SU-DHL-6 (cell line): ENCODE data around the gene NAPB.

Experiments
- H2AFZ ChIP-seq: fragments of 200-600 bp; sonication (generic); 2 replicates; pipeline ENCODE4 v1.6.1; 2014; ENCODE audit warnings: low read depth, mild to moderate bottlenecking, moderate library complexity, mixed read lengths, antibody characterized with exemption, low read length; ENCODE audit not compliant: severe bottlenecking
- H3F3A ChIP-seq: fragments of 200-600 bp; shearing (Covaris generic); 2 replicates; pipeline ENCODE4 v1.6.0; 2016; ENCODE audit warnings: antibody characterized with exemption, mild to moderate bottlenecking; ENCODE audit not compliant: insufficient read depth
- H3K27ac ChIP-seq: fragments of 200-600 bp; sonication (generic); 2 replicates; pipeline ENCODE4 v1.5.1; 2016; ENCODE audit warnings: low read depth, mild to moderate bottlenecking, low read length, moderate library complexity, mixed read lengths
- H3K27me3 ChIP-seq: fragments of 200-600 bp; sonication (generic), shearing (Covaris generic); 2 replicates; pipeline ENCODE4 v1.6.0; 2014; ENCODE audit warnings: mild to moderate bottlenecking, low read length
- H3K36me3 ChIP-seq: fragments of 200-600 bp; sonication (generic); 2 replicates; pipeline ENCODE4 v1.6.1; 2014; ENCODE audit warnings: mild to moderate bottlenecking, low read length, mixed read lengths
- H3K4me2 ChIP-seq: fragments of 300-600, 200-600 bp; shearing (Covaris generic), sonication (generic); 2 replicates; pipeline ENCODE4 v1.6.0; 2014; ENCODE audit warnings: low read length, low read depth, mild to moderate bottlenecking; ENCODE audit not compliant: poor library complexity, severe bottlenecking
- H3K4me3 ChIP-seq: fragments of 200-600 bp; sonication (generic); 2 replicates; pipeline ENCODE4 v1.5.1; 2014; ENCODE audit warnings: antibody characterized with exemption, low read length, mild to moderate bottlenecking, mixed read lengths; ENCODE audit not compliant: insufficient read depth, poor library complexity, severe bottlenecking
- H3K79me2 ChIP-seq: fragments of 200-600 bp; sonication (generic); 2 replicates; pipeline ENCODE4 v1.6.1; 2014; ENCODE audit warnings: mild to moderate bottlenecking, low read length, moderate library complexity; ENCODE audit not compliant: insufficient read depth
- H3K9ac ChIP-seq: fragments of 200-600 bp; sonication (generic); 2 replicates; pipeline ENCODE4 v1.7.0; 2014; ENCODE audit warnings: mild to moderate bottlenecking, low read length
- H3K9me2 ChIP-seq: fragments of 200-600 bp; sonication (generic); replicated peaks from 2 replicates; pipeline ENCODE4 v1.6.1; 2014; ENCODE audit warnings: low read length; ENCODE audit not compliant: insufficient read depth
- H3K9me3 ChIP-seq: fragments of 200-600 bp; sonication (generic); 2 replicates; pipeline ENCODE4 v1.6.1; 2014; ENCODE audit warnings: low read length, mixed read lengths; ENCODE audit not compliant: insufficient read depth
- H4K20me1 ChIP-seq: fragments of 200-600 bp; sonication (generic); 2 replicates; pipeline ENCODE4 v1.6.1; 2014; ENCODE audit warnings: low read depth, mild to moderate bottlenecking, antibody characterized with exemption, low read length, moderate library complexity, mixed read lengths
- CTCF ChIP-seq: fragments of 200-600 bp; sonication (generic); IDR thresholded peaks from one replicate; pipeline ENCODE4 v1.5.1; 2017; ENCODE audit warnings: antibody characterized with exemption, mild to moderate bottlenecking, low read length, moderate library complexity; ENCODE audit not compliant: insufficient read depth, poor library complexity, severe bottlenecking
- EZH2phosphoT487 ChIP-seq: fragments of 200-600 bp; sonication (generic), shearing (Covaris generic); conservative IDR thresholded peaks from 2 replicates; pipeline ENCODE4 v1.6.1; 2018; ENCODE audit warnings: mild to moderate bottlenecking, antibody characterized with exemption, low read length, moderate library complexity, mixed read lengths

Gene NAPB

GRCh38 chr20:23387118-23387443, 34.2 kb downstream of the NAPB start:
- Histone ChIP-seq H2AFZ (no peak overlapping the region), H3K4me3 (no peak overlapping the region), H3K27ac (no peak overlapping the region), H3K4me2 (no peak overlapping the region), H3K79me2 (no peaks in the 10 kb centered on the region), H3F3A (peaks cover 6% of the 10 kb centered on the region; the same call in 1 of the 2 replicates), H3K27me3 (no peaks in the 10 kb centered on the region), H3K9me2 (no peaks in the 10 kb centered on the region), H3K36me3 (peaks cover 11% of the 10 kb centered on the region; the same call in 1 of the 2 replicates), H4K20me1 (no peaks in the 10 kb centered on the region), H3K9me3 (no peaks in the 10 kb centered on the region), H3K9ac (no peak overlapping the region)
- TF ChIP-seq CTCF = no peak
- TF ChIP-seq EZH2phosphoT487 = no peak

DNA sequence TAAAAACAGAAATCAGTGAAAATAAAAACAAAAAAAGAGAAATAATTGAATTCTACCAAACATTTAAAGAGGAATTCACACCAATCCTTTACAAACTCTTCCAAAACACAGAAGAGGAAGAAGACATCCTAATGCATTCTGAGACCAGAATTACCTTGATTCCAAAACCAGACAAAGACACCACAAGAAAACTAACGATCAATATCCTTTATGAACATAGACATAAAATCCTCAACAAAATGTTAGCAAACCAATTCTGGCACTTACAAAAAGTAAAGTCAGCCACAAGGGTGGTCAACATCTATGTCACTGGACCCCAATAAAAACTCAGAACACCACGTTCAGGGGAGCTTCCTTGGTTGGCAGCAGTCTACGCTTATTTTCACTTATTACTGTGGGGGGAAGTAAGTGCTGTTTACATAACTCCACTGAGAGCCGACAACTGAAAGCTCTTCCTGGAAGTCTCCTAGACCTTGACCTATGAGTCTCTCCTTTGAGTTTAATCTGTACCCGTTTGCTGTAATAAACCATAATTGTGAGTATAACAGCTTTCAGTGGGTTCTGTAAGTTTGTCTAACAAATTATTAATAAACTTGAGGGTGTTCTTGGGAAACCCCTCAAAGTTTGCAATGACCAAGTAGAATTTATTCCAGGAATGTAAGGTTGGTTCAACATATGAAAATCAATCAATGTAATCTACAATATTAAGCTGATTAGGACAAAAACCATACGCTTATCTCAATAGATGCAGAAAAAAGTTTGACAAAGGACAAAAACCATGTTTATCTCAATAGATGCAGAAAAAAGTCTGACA, 34.8 kb downstream of the NAPB start:
- Histone ChIP-seq H3K9ac (no peak overlapping the region), H3K9me3 (no peaks in the 10 kb centered on the region), H3K4me2 (no peak overlapping the region), H2AFZ (no peak overlapping the region), H3K27me3 (no peaks in the 10 kb centered on the region), H3K4me3 (no peak overlapping the region), H3K9me2 (no peaks in the 10 kb centered on the region), H4K20me1 (no peaks in the 10 kb centered on the region), H3K36me3 (peaks cover 11% of the 10 kb centered on the region; the same call in 1 of the 2 replicates), H3K79me2 (no peaks in the 10 kb centered on the region), H3K27ac (no peak overlapping the region), H3F3A (peaks cover 2% of the 10 kb centered on the region; the same call in 1 of the 2 replicates)
- TF ChIP-seq CTCF (no peak), EZH2phosphoT487 (no peak)

GRCh38 chr20:23381876-23382275, 39.4 kb downstream of the NAPB start:
- Histone ChIP-seq H3K79me2 (no peaks in the 10 kb centered on the region), H3K9me3 (no peaks in the 10 kb centered on the region), H4K20me1 (no peaks in the 10 kb centered on the region), H2AFZ (no peak overlapping the region), H3K4me3 (no peak overlapping the region), H3K9ac (no peak overlapping the region), H3F3A (no peaks in the 10 kb centered on the region; the same call in 1 of the 2 replicates), H3K9me2 (no peaks in the 10 kb centered on the region), H3K27ac (no peak overlapping the region), H3K36me3 (peaks cover 26% of the 10 kb centered on the region; the same call in 1 of the 2 replicates), H3K27me3 (no peaks in the 10 kb centered on the region), H3K4me2 (no peak overlapping the region)
- TF ChIP-seq EZH2phosphoT487 (no peak), CTCF (no peak)
